PC-3 (cell line): ENCODE data around the gene WNT10A. TPM values are rescaled to one million over a fixed set of nuclear protein-coding genes. Genes with fewer than 3 reads are reported as not detected.
A peak's percentile ranks its signal among the peaks of the same experiment; 100 is the strongest.

Source experiments
- ATAC-seq: fragments of 200-7000 bp; cut with Tn5 transposase; 2 replicates; pipeline ENCODE4 v1.9.1; 2020; ENCODE audit warnings: mild to moderate bottlenecking, moderate library complexity
- BruUV-seq: library from RNA; stranded (reverse); fragments of 400-500 nt; replicated peaks from 2 replicates; lab custom pipeline; 2021; lab: Mats Ljungman, UMichigan
- CTCF ChIA-PET: fragments of 300-600 bp; sonication (Branson Sonifier 250); formaldehyde crosslinking; loops from one replicate; lab custom pipeline; 2022; ENCODE audit warnings: antibody characterized with exemption; lab: Charles Lee
- POLR2A ChIA-PET: fragments of 300-600 bp; sonication (Branson Sonifier 250); formaldehyde crosslinking; loops from one replicate; lab custom pipeline; 2022; ENCODE audit warnings: antibody characterized with exemption; ENCODE audit not compliant: unreplicated experiment; lab: Charles Lee
- DNase-seq: peaks from one replicate; pipeline ENCODE4 v3.0.0-alpha.2; 2015
- H2AFZ ChIP-seq: fragments of 300-600 bp; sonication (generic); 2 replicates; pipeline ENCODE4 v1.6.0; 2016; ENCODE audit warnings: antibody characterized with exemption, low read length
- H3F3A ChIP-seq: fragments of 300-600 bp; sonication (generic); one replicate; pipeline ENCODE4 v1.6.0; 2017; ENCODE audit warnings: antibody characterized with exemption, low read length, control low read depth, mild to moderate bottlenecking; ENCODE audit not compliant: unreplicated experiment
- H3K27ac ChIP-seq: fragments of 300-600 bp; sonication (generic); 2 replicates; pipeline ENCODE4 v1.5.1; 2016; ENCODE audit warnings: mild to moderate bottlenecking, low read length
- H3K27me3 ChIP-seq: fragments of 300-600 bp; sonication (generic); 2 replicates; pipeline ENCODE4 v1.6.1; 2016; ENCODE audit warnings: low read length, mixed read lengths
- H3K36me3 ChIP-seq: fragments of 300-600 bp; sonication (generic); 2 replicates; pipeline ENCODE4 v1.6.1; 2016; ENCODE audit warnings: low read depth, mixed run types, low read length, mixed read lengths
- H3K4me1 ChIP-seq: fragments of 300-600 bp; sonication (generic); 2 replicates; pipeline ENCODE4 v1.5.1; 2016; ENCODE audit warnings: low read length; ENCODE audit not compliant: insufficient read depth
- H3K4me2 ChIP-seq: fragments of 300-600 bp; sonication (generic); 2 replicates; pipeline ENCODE4 v1.6.0; 2016; ENCODE audit warnings: low read length
- H3K4me3 ChIP-seq: fragments of 300-600 bp; sonication (generic); 2 replicates; pipeline ENCODE4 v1.5.1; 2016; ENCODE audit warnings: mild to moderate bottlenecking, low read length, mixed read lengths
- H3K79me2 ChIP-seq: fragments of 300-600 bp; sonication (generic); 2 replicates; pipeline ENCODE4 v1.6.1; 2017; ENCODE audit warnings: low read length, mixed read lengths
- H3K9ac ChIP-seq: fragments of 300-600 bp; sonication (generic); 2 replicates; pipeline ENCODE4 v1.6.0; 2016; ENCODE audit warnings: mild to moderate bottlenecking, low read length
- H3K9me2 ChIP-seq: fragments of 300-600 bp; sonication (generic); replicated peaks from 2 replicates; pipeline ENCODE4 v1.6.1; 2016; ENCODE audit warnings: mixed run types, low read length, mixed read lengths
- H3K9me3 ChIP-seq: fragments of 300-600 bp; sonication (generic); 2 replicates; pipeline ENCODE4 v1.6.1; 2016; ENCODE audit warnings: low read length, mixed read lengths
- H4K20me1 ChIP-seq: fragments of 300-600 bp; sonication (generic); 2 replicates; pipeline ENCODE4 v1.6.1; 2016; ENCODE audit warnings: low read length, mixed read lengths
- EZH2 ChIP-seq: fragments of 300-600 bp; sonication (generic); IDR thresholded peaks from one replicate; pipeline ENCODE4 v1.6.1; 2017; ENCODE audit warnings: antibody characterized with exemption, mild to moderate bottlenecking, low read length; ENCODE audit not compliant: unreplicated experiment
- EZH2phosphoT487 ChIP-seq: fragments of 300-600 bp; sonication (generic); IDR thresholded peaks from 2 replicates; pipeline ENCODE4 v1.6.1; 2018; ENCODE audit warnings: mild to moderate bottlenecking, antibody characterized with exemption, low read length, borderline replicate concordance
- intact Hi-C: fragments of 100-400 bp; cut with micrococcal nuclease; formaldehyde crosslinking; loops from 2 replicates; pipeline ENCODE4 v1.9.0; 2023
- total RNA-seq: library from RNA; depleted of rRNA; stranded (reverse); fragments of >200 nt; gene quantifications from 2 replicates; pipeline ENCODE4 v1.2.3, GENCODE V29; 2014
- TF ChIP-seq, protein P1 (sequence below): fragments of 300-600 bp; sonication (generic); conservative IDR thresholded peaks from 2 replicates; pipeline ENCODE4 v1.5.1; 2017; ENCODE audit warnings: antibody characterized with exemption, low read depth, mild to moderate bottlenecking, low read length

WNT10A gene
- total RNA-seq, 1 experiment from 2014 or later, result 0.40 TPM

GRCh38 chr2:218880859-218881594 is 375 bp downstream of the WNT10A start:
- intact Hi-C loops, result no loop called here
- BruUV-seq, result no TSS peak
- peak overlapping the region; percentile 73 for H3K4me2 ChIP-seq
- H2AFZ ChIP-seq, result peak overlapping the region; percentile 14; the same call in 1 of the 2 replicates
- no peaks in the 10 kb centered on the region for H3K9me2 ChIP-seq
- no peaks in the 10 kb centered on the region for H3K79me2 ChIP-seq
- CTCF ChIA-PET, result interaction anchor here (0.6 to 1.0 kb wide), 2 partner anchors 15 to 17 kb away, joined by 3 to 6 read pairs; no protein-coding TSS in a partner anchor
- no peak overlapping the region for H3K27ac ChIP-seq
- ATAC-seq, result no peak
- no peaks in the 10 kb centered on the region for H3K36me3 ChIP-seq
- H4K20me1 ChIP-seq, result no peaks in the 10 kb centered on the region
- H3K9me3 ChIP-seq, result no peaks in the 10 kb centered on the region
- H3K4me3 ChIP-seq, result peak overlapping the region; percentile 55; the same call in 1 of the 2 replicates
- TF ChIP-seq EZH2 (no peak), EZH2phosphoT487 (no peak)
- TF ChIP-seq, protein P1, sequence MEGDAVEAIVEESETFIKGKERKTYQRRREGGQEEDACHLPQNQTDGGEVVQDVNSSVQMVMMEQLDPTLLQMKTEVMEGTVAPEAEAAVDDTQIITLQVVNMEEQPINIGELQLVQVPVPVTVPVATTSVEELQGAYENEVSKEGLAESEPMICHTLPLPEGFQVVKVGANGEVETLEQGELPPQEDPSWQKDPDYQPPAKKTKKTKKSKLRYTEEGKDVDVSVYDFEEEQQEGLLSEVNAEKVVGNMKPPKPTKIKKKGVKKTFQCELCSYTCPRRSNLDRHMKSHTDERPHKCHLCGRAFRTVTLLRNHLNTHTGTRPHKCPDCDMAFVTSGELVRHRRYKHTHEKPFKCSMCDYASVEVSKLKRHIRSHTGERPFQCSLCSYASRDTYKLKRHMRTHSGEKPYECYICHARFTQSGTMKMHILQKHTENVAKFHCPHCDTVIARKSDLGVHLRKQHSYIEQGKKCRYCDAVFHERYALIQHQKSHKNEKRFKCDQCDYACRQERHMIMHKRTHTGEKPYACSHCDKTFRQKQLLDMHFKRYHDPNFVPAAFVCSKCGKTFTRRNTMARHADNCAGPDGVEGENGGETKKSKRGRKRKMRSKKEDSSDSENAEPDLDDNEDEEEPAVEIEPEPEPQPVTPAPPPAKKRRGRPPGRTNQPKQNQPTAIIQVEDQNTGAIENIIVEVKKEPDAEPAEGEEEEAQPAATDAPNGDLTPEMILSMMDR, result no peak
- POLR2A ChIA-PET, result interaction anchor here (0.7 kb wide), 1 partner anchor 83 kb away, joined by 5 read pairs; no protein-coding TSS in a partner anchor
- H3K4me1 ChIP-seq, result no peaks in the 10 kb centered on the region
- DNase-seq, result no peak
- H3K9ac ChIP-seq, result no peak overlapping the region
- H3K27me3 ChIP-seq, result no peaks in the 10 kb centered on the region
- no peaks in the 10 kb centered on the region for H3F3A ChIP-seq

GRCh38 chr2:218881744-218882460 is 1.2 kb downstream of the WNT10A start:
- no peak overlapping the region for H3K4me3 ChIP-seq
- TF ChIP-seq EZH2phosphoT487 (no peak), EZH2 (no peak)
- TF ChIP-seq, protein P1, result no peak
- no peaks in the 10 kb centered on the region for H3K79me2 ChIP-seq
- DNase-seq (no peak), ATAC-seq (no peak)
- H3F3A ChIP-seq, result no peaks in the 10 kb centered on the region
- H3K4me1 ChIP-seq, result no peaks in the 10 kb centered on the region
- H2AFZ ChIP-seq, result no peak overlapping the region
- H3K9me3 ChIP-seq, result no peaks in the 10 kb centered on the region
- POLR2A ChIA-PET, result no interaction called here
- H4K20me1 ChIP-seq, result no peaks in the 10 kb centered on the region
- H3K9ac ChIP-seq, result no peak overlapping the region
- H3K4me2 ChIP-seq, result no peak overlapping the region
- no peak overlapping the region for H3K27ac ChIP-seq
- no TSS peak for BruUV-seq
- intact Hi-C loops, result no loop called here
- no peaks in the 10 kb centered on the region for H3K27me3 ChIP-seq
- no peaks in the 10 kb centered on the region for H3K9me2 ChIP-seq
- no peaks in the 10 kb centered on the region for H3K36me3 ChIP-seq
- CTCF ChIA-PET, result interaction anchor here (0.6 to 1.0 kb wide), 2 partner anchors 14 to 16 kb away, joined by 3 to 6 read pairs; no protein-coding TSS in a partner anchor
